Measurements from ENCODE around the gene FBXL7.

The FBXL7 gene

GRCh38 chr5:15499528-15500324, at the start of gene FBXL7:
Gene FBXL7 (plus strand): TSS chr5:15500180.
- DNase-seq = peak; percentile 88

- DNase-seq = no peak
These were observed 49.5 kb upstream of the FBXL7 start for GRCh38 chr5:15450473-15450872.

- no peak for DNase-seq
These were observed 49.0 kb upstream of the FBXL7 start for GRCh38 chr5:15450949-15451348.

GRCh38 chr5:15452030-15452429, 48.0 kb upstream of the FBXL7 start:
- DNase-seq = peak; percentile 53

GRCh38 chr5:15452781-15453180, 47.2 kb upstream of the FBXL7 start:
- peak; percentile 69 for DNase-seq

GRCh38 chr5:15459200-15459599, 40.8 kb upstream of the FBXL7 start:
- no peak for DNase-seq

GRCh38 chr5:15463231-15463980, 36.6 kb upstream of the FBXL7 start:
- DNase-seq = no peak

GRCh38 chr5:15472116-15472515, 27.9 kb upstream of the FBXL7 start:
- DNase-seq = no peak

GRCh38 chr5:15474143-15474719, 25.7 kb upstream of the FBXL7 start:
- no peak for DNase-seq

- DNase-seq = no peak
These were observed 24.6 kb upstream of the FBXL7 start for GRCh38 chr5:15475367-15475766.

- no peak for DNase-seq
These were observed 23.0 kb upstream of the FBXL7 start for GRCh38 chr5:15476977-15477376.

GRCh38 chr5:15480436-15480835, 19.5 kb upstream of the FBXL7 start:
- DNase-seq = no peak

GRCh38 chr5:15483351-15484097, 16.5 kb upstream of the FBXL7 start:
- DNase-seq = peak; percentile 20

- DNase-seq = peak; percentile 11
These were observed 12.8 kb upstream of the FBXL7 start for GRCh38 chr5:15487228-15487627.

GRCh38 chr5:15489571-15490235, 10.3 kb upstream of the FBXL7 start:
- peak; percentile 85 for DNase-seq

GRCh38 chr5:15492545-15492944, 7.4 kb upstream of the FBXL7 start:
- no peak for DNase-seq

GRCh38 chr5:15493501-15493900, 6.5 kb upstream of the FBXL7 start:
- no peak for DNase-seq

- DNase-seq = no peak
These were observed 5.0 kb upstream of the FBXL7 start for GRCh38 chr5:15495026-15495425.

- DNase-seq = no peak
These were observed 3.1 kb upstream of the FBXL7 start for GRCh38 chr5:15496886-15497285.

GRCh38 chr5:15500325-15501001, 483 bp downstream of the FBXL7 start:
- DNase-seq = peak; percentile 48

GRCh38 chr5:15501091-15501791, 1.3 kb downstream of the FBXL7 start:
- peak; percentile 79 for DNase-seq

All from NCI-H226 (cell line).